CD14-positive monocyte (primary cell): Measurements from ENCODE around the gene NARS2. TPM values are rescaled to one million over a fixed set of nuclear protein-coding genes. Genes with fewer than 3 reads are reported as not detected.
A peak's percentile ranks its signal among the peaks of the same experiment; 100 is the strongest.

Experiments
- DNase-seq, 3 donors: peaks; one replicate each; pipeline ENCODE4 v3.0.0-alpha.2; 2011 to 2022
- H2AFZ ChIP-seq: 2 replicates; pipeline ENCODE4 v1.6.0; 2012; ENCODE audit warnings: mild to moderate bottlenecking, low read depth, low read length, inconsistent platforms; ENCODE audit not compliant: insufficient read depth, poor library complexity, severe bottlenecking
- H3K27ac ChIP-seq, 2 donors: 1 replicate in 1 of 2; 2 replicates in 1 of 2; pipeline ENCODE4 v1.5.1; 2012 to 2013; ENCODE audit warnings: low read length in 2 of 2, control low read depth in 1 of 2, inconsistent platforms in 1 of 2, low read depth in 1 of 2, mild to moderate bottlenecking in 1 of 2
- H3K27me3 ChIP-seq, 2 donors: one replicate each; pipeline versions ENCODE4 v1.6.0 to v1.6.1; 2011 to 2013; ENCODE audit warnings: low read length in 2 of 2; ENCODE audit not compliant: control insufficient read depth in 2 of 2, insufficient read depth in 2 of 2
- H3K36me3 ChIP-seq, 2 donors: replicated peaks in 1 of 2; 1 replicate in 1 of 2; 2 replicates in 1 of 2; pipeline versions ENCODE4 v1.5.1 to v1.6.1; 2012 to 2013; ENCODE audit warnings: low read length in 2 of 2, control low read depth in 1 of 2, inconsistent platforms in 1 of 2, mild to moderate bottlenecking in 1 of 2; ENCODE audit not compliant: insufficient read depth in 2 of 2, control insufficient read depth in 1 of 2
- H3K4me1 ChIP-seq, 2 donors: 1 replicate in 1 of 2; 2 replicates in 1 of 2; pipeline versions ENCODE4 v1.5.1 to v1.6.1; 2012 to 2013; ENCODE audit warnings: low read length in 2 of 2, control low read depth in 1 of 2, inconsistent platforms in 1 of 2, mild to moderate bottlenecking in 1 of 2, moderate library complexity in 1 of 2; ENCODE audit not compliant: insufficient read depth in 2 of 2, control insufficient read depth in 1 of 2
- H3K4me2 ChIP-seq: replicated peaks from 2 replicates; pipeline ENCODE3; 2012; ENCODE audit warnings: low read length, moderate library complexity, mild to moderate bottlenecking; ENCODE audit not compliant: poor library complexity, severe bottlenecking; ENCODE audit errors: extremely low read depth
- H3K4me3 ChIP-seq, 3 experiments: fragments of 200-600 bp in 1 of 3; sonication (generic) in 1 of 3; replicated peaks in 1 of 3; 1 replicate in 2 of 3; 2 replicates in 1 of 3; pipeline ENCODE4 v1.5.1; 2011 to 2013; ENCODE audit warnings: low read length in 3 of 3, mild to moderate bottlenecking in 3 of 3, control low read depth in 2 of 3, low read depth in 2 of 3, inconsistent platforms in 1 of 3, moderate library complexity in 1 of 3
- H3K79me2 ChIP-seq: 2 replicates; pipeline ENCODE4 v1.6.0; 2012; ENCODE audit warnings: mild to moderate bottlenecking, control low read depth, inconsistent platforms, low read length, moderate library complexity; ENCODE audit not compliant: insufficient read depth
- H3K9ac ChIP-seq: 2 replicates; pipeline ENCODE4 v1.6.0; 2017; ENCODE audit warnings: low read length, mild to moderate bottlenecking; ENCODE audit not compliant: insufficient read depth, poor library complexity, severe bottlenecking
- H3K9me3 ChIP-seq, 2 donors: replicated peaks in 1 of 2; 1 replicate in 1 of 2; 2 replicates in 1 of 2; pipeline versions ENCODE4 v1.5.1 to v1.6.1; 2012 to 2013; ENCODE audit warnings: low read length in 2 of 2, control low read depth in 1 of 2; ENCODE audit not compliant: control insufficient read depth in 1 of 2, insufficient read depth in 1 of 2
- H4K20me1 ChIP-seq: 2 replicates; pipeline ENCODE4 v1.6.0; 2012; ENCODE audit warnings: mild to moderate bottlenecking, low read length, control low read depth, moderate library complexity; ENCODE audit not compliant: insufficient read depth
- H3K27ac Mint-ChIP-seq, 7 donors: one replicate each; pipeline ENCODE4 v1.8.0; 2020; ENCODE audit warnings: mild to moderate bottlenecking in 7 of 7, mixed read lengths in 7 of 7, moderate library complexity in 6 of 7, inconsistent platforms in 2 of 7
- H3K27me3 Mint-ChIP-seq, 3 donors: one replicate each; pipeline ENCODE4 v1.8.0; 2021 to 2022; ENCODE audit warnings: low read depth in 3 of 3, mild to moderate bottlenecking in 3 of 3, mixed read lengths in 3 of 3, moderate library complexity in 3 of 3, inconsistent platforms in 1 of 3
- H3K36me3 Mint-ChIP-seq, 2 donors: one replicate each; pipeline ENCODE4 v1.8.0; 2020; ENCODE audit warnings: mixed read lengths in 2 of 2, inconsistent platforms in 1 of 2, mild to moderate bottlenecking in 1 of 2
- H3K4me1 Mint-ChIP-seq: one replicate; pipeline ENCODE4 v1.8.0; 2020; ENCODE audit warnings: mild to moderate bottlenecking, mixed read lengths
- H3K4me3 Mint-ChIP-seq, 2 donors: one replicate each; pipeline ENCODE4 v1.8.0; 2020; ENCODE audit warnings: mild to moderate bottlenecking in 2 of 2, mixed read lengths in 2 of 2, moderate library complexity in 1 of 2
- H3K9me3 Mint-ChIP-seq, 7 donors: one replicate each; pipeline ENCODE4 v1.8.0; 2020 to 2022; ENCODE audit warnings: mixed read lengths in 7 of 7, mild to moderate bottlenecking in 6 of 7, moderate library complexity in 6 of 7, inconsistent platforms in 2 of 7
- WGBS: methylation state at CpG from one replicate; pipeline ENCODE4 v1.1.5; 2013; ENCODE audit warnings: missing lambda C conversion rate; ENCODE audit not compliant: insufficient coverage; 5-methylcytosine and 5-hydroxymethylcytosine counted together
- intact Hi-C, 2 donors: fragments of 100-400 bp; cut with micrococcal nuclease; formaldehyde crosslinking; loops; one replicate each; pipeline versions ENCODE4 v1.15.0 to v1.15.1; 2023
- polyA plus RNA-seq, 3 donors: library from polyadenylated mRNA; depleted of rRNA in 1 of 3; unstranded in 2 of 3; stranded (reverse) in 1 of 3; fragments of 300-500 nt in 2 of 3; fragments of >200 nt in 1 of 3; fragmentation: Illumina TruSeq in 2 of 3; gene quantifications; 1 replicate in 2 of 3; 2 replicates in 1 of 3; pipeline ENCODE4 v1.2.3, GENCODE V29; 2012 to 2021
- TF ChIP-seq, protein P1 (sequence below): fragments of 200-600 bp; IDR thresholded peaks from one replicate; pipeline ENCODE4 v1.8.0; 2022; ENCODE audit warnings: antibody characterized with exemption, mild to moderate bottlenecking

Gene NARS2
- polyA plus RNA-seq, 3 donors, result 4.3 to 6.6 (median 4.9) TPM

- intact Hi-C loops, result no loop called here
- peak; percentile 80 to 93 (median 90) for DNase-seq
- peak overlapping the region; percentile 23 to 98 for H3K27ac ChIP-seq
These were observed 153.9 kb downstream of the NARS2 start for GRCh38 chr11:78420796-78421209.

GRCh38 chr11:78420255-78420764 is 154.4 kb downstream of the NARS2 start:
- peaks cover 72% of the 10 kb centered on the region for H3K4me1 Mint-ChIP-seq
- H3K4me3 ChIP-seq, result peak overlapping the region in 2 of 3 experiments; percentile 6 to 87
- WGBS, result 24% methylated on average over 3 of the region's 9 CpGs
- no peaks in the 10 kb centered on the region for H3K36me3 ChIP-seq
- H2AFZ ChIP-seq, result no peak overlapping the region
- TF ChIP-seq, protein P1, sequence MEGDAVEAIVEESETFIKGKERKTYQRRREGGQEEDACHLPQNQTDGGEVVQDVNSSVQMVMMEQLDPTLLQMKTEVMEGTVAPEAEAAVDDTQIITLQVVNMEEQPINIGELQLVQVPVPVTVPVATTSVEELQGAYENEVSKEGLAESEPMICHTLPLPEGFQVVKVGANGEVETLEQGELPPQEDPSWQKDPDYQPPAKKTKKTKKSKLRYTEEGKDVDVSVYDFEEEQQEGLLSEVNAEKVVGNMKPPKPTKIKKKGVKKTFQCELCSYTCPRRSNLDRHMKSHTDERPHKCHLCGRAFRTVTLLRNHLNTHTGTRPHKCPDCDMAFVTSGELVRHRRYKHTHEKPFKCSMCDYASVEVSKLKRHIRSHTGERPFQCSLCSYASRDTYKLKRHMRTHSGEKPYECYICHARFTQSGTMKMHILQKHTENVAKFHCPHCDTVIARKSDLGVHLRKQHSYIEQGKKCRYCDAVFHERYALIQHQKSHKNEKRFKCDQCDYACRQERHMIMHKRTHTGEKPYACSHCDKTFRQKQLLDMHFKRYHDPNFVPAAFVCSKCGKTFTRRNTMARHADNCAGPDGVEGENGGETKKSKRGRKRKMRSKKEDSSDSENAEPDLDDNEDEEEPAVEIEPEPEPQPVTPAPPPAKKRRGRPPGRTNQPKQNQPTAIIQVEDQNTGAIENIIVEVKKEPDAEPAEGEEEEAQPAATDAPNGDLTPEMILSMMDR, result peak; percentile 80
- peaks cover 9 to 13% of the 10 kb centered on the region in 2 donors for H3K36me3 Mint-ChIP-seq
- peaks cover 0 to 2% (median 0%) of the 10 kb centered on the region in 7 donors for H3K9me3 Mint-ChIP-seq
- no peaks in the 10 kb centered on the region for H3K27me3 ChIP-seq
- H4K20me1 ChIP-seq, result peaks cover 4% of the 10 kb centered on the region
- intact Hi-C loops, result no loop called here
- DNase-seq, result peak in 2 of 3 donors; percentile 46 to 63
- H3K79me2 ChIP-seq, result peaks cover 31% of the 10 kb centered on the region
- no peaks in the 10 kb centered on the region for H3K9me3 ChIP-seq
- H3K4me3 Mint-ChIP-seq, result peak overlapping the region; percentile 87 to 88
- H3K27ac Mint-ChIP-seq, result peak overlapping the region; percentile 86 to 97 (median 96)
- H3K4me1 ChIP-seq, result peaks cover 68 to 87% of the 10 kb centered on the region in 2 donors
- H3K4me2 ChIP-seq, result peak overlapping the region; percentile 63
- peaks cover 0 to 8% (median 2%) of the 10 kb centered on the region in 3 donors for H3K27me3 Mint-ChIP-seq
- peak overlapping the region; percentile 47 for H3K9ac ChIP-seq
- peak overlapping the region; percentile 23 to 98 for H3K27ac ChIP-seq

More at GRCh38 chr11:78420796-78421209, 153.9 kb downstream of the NARS2 start:
- H4K20me1 ChIP-seq, result no peaks in the 10 kb centered on the region
- peaks cover 0 to 2% (median 0%) of the 10 kb centered on the region in 7 donors for H3K9me3 Mint-ChIP-seq
- peak overlapping the region in 2 of 3 experiments; percentile 6 to 87 for H3K4me3 ChIP-seq
- no peaks in the 10 kb centered on the region for H3K27me3 ChIP-seq
- TF ChIP-seq, protein P1, result no peak
- WGBS, result 5% methylated on average over 6 of the region's 9 CpGs
- no peaks in the 10 kb centered on the region for H3K9me3 ChIP-seq
- H3K36me3 ChIP-seq, result no peaks in the 10 kb centered on the region
- H3K4me1 ChIP-seq, result peaks cover 68 to 87% of the 10 kb centered on the region in 2 donors
- peaks cover 26% of the 10 kb centered on the region for H3K79me2 ChIP-seq
- peak overlapping the region; percentile 63 for H3K4me2 ChIP-seq
- peak overlapping the region; percentile 86 to 97 (median 96) for H3K27ac Mint-ChIP-seq
- H2AFZ ChIP-seq, result no peak overlapping the region
- H3K4me3 Mint-ChIP-seq, result peak overlapping the region; percentile 87 to 88
- H3K27me3 Mint-ChIP-seq, result peaks cover 0 to 8% (median 2%) of the 10 kb centered on the region in 3 donors
- peaks cover 5 to 10% of the 10 kb centered on the region in 2 donors for H3K36me3 Mint-ChIP-seq
- H3K9ac ChIP-seq, result peak overlapping the region; percentile 47
- H3K4me1 Mint-ChIP-seq, result peaks cover 73% of the 10 kb centered on the region
